H1 (cell line): ENCODE data around the gene MOB3B. TPM values are rescaled to one million over a fixed set of nuclear protein-coding genes. Genes with fewer than 3 reads are reported as not detected.

ENCODE experiments used
- CTCF ChIA-PET: fragments of 300-600 bp; sonication (Branson Sonifier 250); formaldehyde crosslinking; loops from one replicate; lab custom pipeline; 2021; ENCODE audit not compliant: partially characterized antibody; lab: Charles Lee
- POLR2A ChIA-PET: fragments of 300-600 bp; sonication (Branson Sonifier 250); formaldehyde crosslinking; loops from one replicate; lab custom pipeline; 2021; ENCODE audit warnings: inconsistent platforms; ENCODE audit not compliant: partially characterized antibody; lab: Charles Lee
- DNase-seq, 2 experiments: peaks; one replicate each; pipeline versions ENCODE4 v3.0.0 to v3.0.0-alpha.2; 2010 to 2022; ENCODE audit warnings: low spot score in 2 of 2, low read depth in 1 of 2, mixed read lengths in 1 of 2
- FAIRE-seq: peaks from 2 replicates; lab custom pipeline; 2011; peaks lifted over from hg19 to GRCh38; lab: Jason Lieb, UNC
- H2AFZ ChIP-seq: 2 replicates; pipeline ENCODE4 v1.8.1; 2012; ENCODE audit warnings: low read length, inconsistent platforms
- H2AK5ac ChIP-seq: 2 replicates; pipeline ENCODE4 v1.6.1; 2013; ENCODE audit warnings: low read depth, low read length
- H2BK120ac ChIP-seq: replicated peaks from 2 replicates; pipeline ENCODE3; 2013; ENCODE audit warnings: low read depth, low read length, inconsistent platforms
- H2BK12ac ChIP-seq: 2 replicates; pipeline ENCODE4 v1.6.1; 2013; ENCODE audit warnings: low read depth, low read length
- H2BK15ac ChIP-seq: 2 replicates; pipeline ENCODE4 v1.6.1; 2013; ENCODE audit warnings: low read length
- H2BK20ac ChIP-seq: 2 replicates; pipeline ENCODE4 v1.6.1; 2013; ENCODE audit warnings: low read length
- H2BK5ac ChIP-seq: 2 replicates; pipeline ENCODE4 v1.6.1; 2013; ENCODE audit warnings: low read depth, low read length
- H3K14ac ChIP-seq: 2 replicates; pipeline ENCODE4 v1.6.1; 2013; ENCODE audit warnings: inconsistent platforms; ENCODE audit not compliant: insufficient read length
- H3K18ac ChIP-seq: 2 replicates; pipeline ENCODE4 v1.6.1; 2013; ENCODE audit warnings: low read length; ENCODE audit errors: extremely low read depth
- H3K23ac ChIP-seq: 2 replicates; pipeline ENCODE4 v1.6.1; 2013; ENCODE audit warnings: inconsistent platforms; ENCODE audit not compliant: insufficient read length
- H3K23me2 ChIP-seq: 2 replicates; pipeline ENCODE4 v1.6.1; 2013; ENCODE audit warnings: low read depth, low read length
- H3K27ac ChIP-seq: 2 replicates; pipeline ENCODE4 v1.6.1; 2011; ENCODE audit warnings: low read depth, low read length, inconsistent platforms
- H3K27me3 ChIP-seq, 4 experiments: replicated peaks in 1 of 4; 1 replicate in 1 of 4; 2 replicates in 3 of 4; pipeline versions ENCODE4 v1.6.1 to v1.8.1; 2011 to 2013; ENCODE audit warnings: low read length in 3 of 4, mild to moderate bottlenecking in 3 of 4, inconsistent platforms in 2 of 4, mixed read lengths in 2 of 4, moderate library complexity in 1 of 4; ENCODE audit not compliant: control insufficient read depth in 3 of 4, insufficient read depth in 3 of 4; ENCODE audit errors: extremely low read depth in 1 of 4
- H3K36me3 ChIP-seq, 4 experiments: 2 replicates each; pipeline versions ENCODE4 v1.6.1 to v1.8.1; 2011 to 2013; ENCODE audit warnings: mild to moderate bottlenecking in 4 of 4, low read length in 3 of 4, moderate library complexity in 2 of 4, control low read depth in 1 of 4, inconsistent platforms in 1 of 4; ENCODE audit not compliant: insufficient read depth in 4 of 4, control insufficient read depth in 2 of 4
- H3K4ac ChIP-seq: replicated peaks from 2 replicates; pipeline ENCODE3; 2013; ENCODE audit warnings: low read length, low read depth, mixed read lengths, inconsistent platforms; ENCODE audit not compliant: insufficient read length
- H3K4me1 ChIP-seq, 4 experiments: replicated peaks in 1 of 4; 1 replicate in 1 of 4; 2 replicates in 3 of 4; pipeline versions ENCODE4 v1.6.1 to v1.8.1; 2011 to 2013; ENCODE audit warnings: low read length in 3 of 4, inconsistent platforms in 2 of 4, mixed read lengths in 1 of 4; ENCODE audit not compliant: insufficient read depth in 4 of 4, control insufficient read depth in 3 of 4
- H3K4me2 ChIP-seq, 2 experiments: 2 replicates each; pipeline versions ENCODE4 v1.6.1 to v1.8.1; 2011 to 2013; ENCODE audit warnings: low read depth in 2 of 2, low read length in 2 of 2, control low read depth in 1 of 2, inconsistent platforms in 1 of 2, mild to moderate bottlenecking in 1 of 2; ENCODE audit not compliant: insufficient read depth in 1 of 2
- H3K4me3 ChIP-seq, 4 experiments: fragments of 200-600, 300-600 bp in 1 of 4; sonication (generic), shearing (Covaris generic), sonication (Bioruptor Twin) in 1 of 4; 2 replicates each; pipeline versions ENCODE4 v1.5.1 to v1.8.1; 2011 to 2016; ENCODE audit warnings: low read length in 4 of 4, low read depth in 3 of 4, control low read depth in 2 of 4, inconsistent platforms in 2 of 4, mild to moderate bottlenecking in 2 of 4, mixed read lengths in 1 of 4, moderate library complexity in 1 of 4; ENCODE audit not compliant: insufficient read depth in 2 of 4; ENCODE audit errors: extremely low read depth in 1 of 4
- H3K56ac ChIP-seq: replicated peaks from 2 replicates; pipeline ENCODE3; 2013; ENCODE audit warnings: low read depth, mild to moderate bottlenecking, mixed read lengths, low read length, inconsistent platforms; ENCODE audit not compliant: insufficient read length
- H3K79me1 ChIP-seq: 2 replicates; pipeline ENCODE4 v1.6.1; 2013; ENCODE audit warnings: low read depth, low read length, control low read depth
- H3K79me2 ChIP-seq, 2 experiments: 2 replicates each; pipeline versions ENCODE4 v1.6.1 to v1.8.1; 2012 to 2013; ENCODE audit warnings: low read length in 2 of 2, mild to moderate bottlenecking in 2 of 2, inconsistent platforms in 1 of 2; ENCODE audit not compliant: insufficient read depth in 2 of 2, control insufficient read depth in 1 of 2
- H3K9ac ChIP-seq, 4 experiments: replicated peaks in 1 of 4; 1 replicate in 1 of 4; 2 replicates in 3 of 4; pipeline versions ENCODE4 v1.6.1 to v1.8.1; 2011 to 2013; ENCODE audit warnings: low read depth in 3 of 4, low read length in 3 of 4, control low read depth in 2 of 4, mild to moderate bottlenecking in 2 of 4, moderate library complexity in 2 of 4, inconsistent platforms in 1 of 4; ENCODE audit errors: extremely low read depth in 1 of 4
- H3K9me3 ChIP-seq, 2 experiments: 2 replicates each; pipeline versions ENCODE4 v1.6.1 to v1.8.1; 2012 to 2013; ENCODE audit warnings: mild to moderate bottlenecking in 2 of 2, moderate library complexity in 2 of 2, control low read depth in 1 of 2, inconsistent platforms in 1 of 2, low read depth in 1 of 2, low read length in 1 of 2, mixed read lengths in 1 of 2; ENCODE audit not compliant: insufficient read depth in 2 of 2
- H4K20me1 ChIP-seq, 2 experiments: replicated peaks in 1 of 2; 2 replicates each; pipeline versions ENCODE3 to v1.8.1; 2011 to 2013; ENCODE audit warnings: inconsistent platforms in 2 of 2, low read length in 2 of 2, mild to moderate bottlenecking in 1 of 2; ENCODE audit not compliant: insufficient read depth in 2 of 2, control insufficient read depth in 1 of 2
- H4K5ac ChIP-seq: 2 replicates; pipeline ENCODE4 v1.6.1; 2013; ENCODE audit warnings: low read length, low read depth, mixed read lengths, inconsistent platforms; ENCODE audit not compliant: insufficient read length
- H4K8ac ChIP-seq: 2 replicates; pipeline ENCODE4 v1.8.0; 2013; ENCODE audit warnings: mild to moderate bottlenecking, moderate library complexity, low read length, inconsistent platforms; ENCODE audit not compliant: insufficient read depth; ENCODE audit errors: extremely low read depth
- H4K91ac ChIP-seq: replicated peaks from 2 replicates; pipeline ENCODE3; 2013; ENCODE audit warnings: low read length, mixed read lengths, inconsistent platforms; ENCODE audit not compliant: insufficient read length
- ATF2 ChIP-seq: IDR thresholded peaks from 2 replicates; pipeline ENCODE4 v1.6.1; 2012; ENCODE audit warnings: low read length, inconsistent platforms
- EGR1 ChIP-seq: IDR thresholded peaks from 2 replicates; pipeline ENCODE4 v1.6.1; 2011; ENCODE audit warnings: low read depth, low read length, borderline replicate concordance
- SIRT6 ChIP-seq: IDR thresholded peaks from one replicate; pipeline ENCODE4 v1.7.1; 2012; ENCODE audit warnings: low read length, inconsistent platforms
- TAF7 ChIP-seq: optimal IDR thresholded peaks from 2 replicates; pipeline ENCODE3; 2011; ENCODE audit warnings: low read depth, mild to moderate bottlenecking, inconsistent platforms, low read length, moderate library complexity, borderline replicate concordance
- WGBS, 2 experiments: shearing (Covaris generic) in 1 of 2; methylation state at CpG; one replicate each; pipeline versions ENCODE4 v1.1.6 to v1.1.7; 2013 to 2015; ENCODE audit warnings: low lambda C conversion rate in 2 of 2, mixed read lengths in 2 of 2, inconsistent platforms in 1 of 2, low coverage in 1 of 2, missing lambda C conversion rate in 1 of 2; ENCODE audit not compliant: insufficient replicate concordance in 2 of 2, insufficient coverage in 1 of 2, insufficient read length in 1 of 2; ENCODE audit errors: extremely low coverage in 1 of 2, missing lambda C conversion rate in 1 of 2; 5-methylcytosine and 5-hydroxymethylcytosine counted together
- polyA plus RNA-seq, 7 experiments: library from polyadenylated mRNA; depleted of rRNA in 3 of 7; stranded (reverse) in 5 of 7; unstranded in 2 of 7; fragments of >200 nt in 5 of 7; fragments of 200-250 nt in 2 of 7; gene quantifications; 1 replicate in 5 of 7; 2 replicates in 1 of 7; 4 replicates in 1 of 7; pipeline versions ENCODE4 v1.2.1 to v1.2.3, GENCODE V29; 2011 to 2013; ENCODE audit warnings: missing spikeins in 2 of 7, mixed read lengths in 2 of 7
- total RNA-seq: library from RNA; stranded (reverse); fragmentation: NEBNext Ultra II Directional; extraction: Animal tissue kit (Norgen Biotek cat#: 25700); gene quantifications from 2 replicates; pipeline ENCODE4 v1.2.1, GENCODE V29; 2021

The MOB3B gene
- total and polyA plus RNA-seq, 2 of the 8 experiments (the other 6 are each of a cell fraction or from before 2014, with no cell fraction given), result 12.7 to 16.1 TPM

- Histone ChIP-seq H2AK5ac (no peak overlapping the region), H4K8ac (no peak overlapping the region), H2BK120ac (no peak overlapping the region), H3K56ac (no peak overlapping the region), H3K18ac (no peak overlapping the region), H3K4me1 (no peaks in the 10 kb centered on the region), H4K20me1 (no peaks in the 10 kb centered on the region), H2BK15ac (no peak overlapping the region), H3K4me2 (no peak overlapping the region), H3K14ac (no peak overlapping the region), H4K91ac (no peak overlapping the region), H3K27me3 (no peaks in the 10 kb centered on the region), H3K36me3 (peaks cover 6 to 70% (median 22%) of the 10 kb centered on the region in 4 experiments; a peak in 7 of 8 replicates), H3K4me3 (no peak overlapping the region), H3K4ac (no peak overlapping the region), H4K5ac (no peak overlapping the region), H3K9me3 (no peaks in the 10 kb centered on the region), H2BK5ac (no peak overlapping the region), H3K9ac (no peak overlapping the region), H3K79me1 (no peaks in the 10 kb centered on the region), H3K23ac (no peak overlapping the region), H2BK20ac (no peak overlapping the region), H3K27ac (no peak overlapping the region), H2BK12ac (no peak overlapping the region), H2AFZ (no peak overlapping the region), H3K79me2 (no peaks in the 10 kb centered on the region), H3K23me2 (no peaks in the 10 kb centered on the region)
- DNase-seq (no peak), FAIRE-seq (no peak)
- ChIA-PET CTCF (interaction anchor here (0.6 to 2.5 kb wide), 4 partner anchors 9 to 331 kb away, joined by 3 to 10 read pairs (median 8); no protein-coding TSS in a partner anchor), POLR2A (interaction anchor here (0.7 to 1.6 kb wide), 2 partner anchors 9 to 178 kb away, joined by 3 to 5 read pairs; no protein-coding TSS in a partner anchor)
- no peak for TF ChIP-seq ATF2
- no peak for TF ChIP-seq EGR1
- no peak for TF ChIP-seq TAF7
- TF ChIP-seq SIRT6, result no peak
- 91% methylated on average over 1 of the region's 1 CpG; no CpG with 5 or more reads in 1 of the 2 experiments for WGBS, 2 experiments
Observed at GRCh38 chr9:27554712-27555111, 25.1 kb upstream of the MOB3B start.
